MM.1S (cell line): ENCODE data around the gene KIF25.

Experiments
- CTCF ChIP-seq: fragments of 300-600 bp; sonication (generic); IDR thresholded peaks from 2 replicates; pipeline ENCODE4 v1.5.1; 2016; ENCODE audit warnings: antibody characterized with exemption, low read length, mixed read lengths
- EZH2 ChIP-seq: fragments of 300-600 bp; sonication (generic); optimal IDR thresholded peaks from 2 replicates; pipeline ENCODE3; 2017; ENCODE audit warnings: low read depth, mild to moderate bottlenecking, antibody characterized with exemption, low read length, mixed read lengths
- EZH2phosphoT487 ChIP-seq: fragments of 300-600 bp; sonication (generic); IDR thresholded peaks from 2 replicates; pipeline ENCODE4 v1.6.1; 2018; ENCODE audit warnings: antibody characterized with exemption, low read length

GRCh38 chr6:167957626-167958025 is 39.8 kb upstream of the KIF25 start:
- TF ChIP-seq CTCF (no peak), EZH2phosphoT487 (no peak), EZH2 (no peak)
